Endometrial microvascular endothelial cells (primary cell): ENCODE data around the gene GABRD. TPM values are rescaled to one million over a fixed set of nuclear protein-coding genes. Genes with fewer than 3 reads are reported as not detected.

ENCODE experiments used
- in situ Hi-C: cut with HindIII; loops from 2 replicates; pipeline ENCODE4 v1.10.0; 2017; ENCODE audit warnings: low sequenced_read_pairs, low pct_unique_long_range_greater_than_20kb; ENCODE audit errors: inconsistent ontology term
- total RNA-seq: library from RNA; depleted of rRNA; stranded (reverse); fragments of >200 nt; gene quantifications from one replicate; pipeline ENCODE4 v1.2.3, GENCODE V29; 2015; ENCODE audit errors: inconsistent ontology term

Gene GABRD
- total RNA-seq, 1 donor from 2014 or later = not detected

GRCh38 chr1:2030076-2030871, 11.1 kb downstream of the GABRD start:
- in situ Hi-C loops = no loop called here

GRCh38 chr1:2031546-2032540, 12.7 kb downstream of the GABRD start:
- in situ Hi-C loops = no loop called here

GRCh38 chr1:2032737-2033136, 13.6 kb downstream of the GABRD start:
- in situ Hi-C loops = no loop called here

- in situ Hi-C loops = no loop called here
These were observed 14.0 kb downstream of the GABRD start for GRCh38 chr1:2033165-2033564.

GRCh38 chr1:2036287-2036686, 17.1 kb downstream of the GABRD start:
- in situ Hi-C loops = no loop called here

- in situ Hi-C loops = no loop called here
These were observed 18.3 kb downstream of the GABRD start for GRCh38 chr1:2037314-2037979.

- in situ Hi-C loops = no loop called here
These were observed 19.1 kb downstream of the GABRD start for GRCh38 chr1:2038229-2038628.

GRCh38 chr1:2039251-2039650, 20.1 kb downstream of the GABRD start:
- in situ Hi-C loops = no loop called here

GRCh38 chr1:2041305-2041704, 22.2 kb downstream of the GABRD start:
- in situ Hi-C loops = no loop called here

GRCh38 chr1:2041887-2042286, 22.7 kb downstream of the GABRD start:
- in situ Hi-C loops = no loop called here

- in situ Hi-C loops = no loop called here
These were observed 24.0 kb downstream of the GABRD start for GRCh38 chr1:2042830-2043773.

- in situ Hi-C loops = no loop called here
These were observed 24.7 kb downstream of the GABRD start for GRCh38 chr1:2043886-2044285.

GRCh38 chr1:2044510-2045319, 25.6 kb downstream of the GABRD start:
- in situ Hi-C loops = no loop called here

GRCh38 chr1:2045468-2046173, 26.5 kb downstream of the GABRD start:
- in situ Hi-C loops = no loop called here

- in situ Hi-C loops = no loop called here
These were observed 27.2 kb downstream of the GABRD start for GRCh38 chr1:2046174-2046917.
